NT2/D1 (cell line): ENCODE measurements around the gene MYO1D.
A peak's percentile ranks its signal among the peaks of the same experiment; 100 is the strongest.

Experiments used
- DNase-seq: peaks from one replicate; pipeline ENCODE4 v3.0.0-alpha.2; 2011; ENCODE audit warnings: low read depth, low spot score
- H3K27me3 ChIP-seq: 2 replicates; pipeline ENCODE4 v1.6.0; 2011; ENCODE audit warnings: mild to moderate bottlenecking; ENCODE audit not compliant: insufficient read length, insufficient read depth
- H3K36me3 ChIP-seq: 2 replicates; pipeline ENCODE4 v1.6.1; 2011; ENCODE audit warnings: mild to moderate bottlenecking, low read length, mixed read lengths; ENCODE audit not compliant: insufficient read depth, insufficient read length
- H3K4me1 ChIP-seq: 2 replicates; pipeline ENCODE4 v1.5.1; 2011; ENCODE audit not compliant: insufficient read depth, insufficient read length
- H3K4me3 ChIP-seq: 2 replicates; pipeline ENCODE4 v1.5.1; 2011; ENCODE audit warnings: low read depth; ENCODE audit not compliant: insufficient read length
- H3K9ac ChIP-seq: 2 replicates; pipeline ENCODE4 v1.6.0; 2011; ENCODE audit warnings: low read depth; ENCODE audit not compliant: insufficient read length
- H3K9me3 ChIP-seq: 2 replicates; pipeline ENCODE4 v1.5.1; 2011; ENCODE audit warnings: mild to moderate bottlenecking, low read length; ENCODE audit not compliant: insufficient read depth
- SUZ12 ChIP-seq: IDR thresholded peaks from 2 replicates; pipeline ENCODE4 v1.6.1; 2011; ENCODE audit not compliant: insufficient read length, insufficient read depth; ENCODE audit errors: extremely low read depth
- YY1 ChIP-seq: IDR thresholded peaks from 2 replicates; pipeline ENCODE4 v1.6.1; 2011; ENCODE audit not compliant: insufficient read length, insufficient read depth
- ZNF274 ChIP-seq: IDR thresholded peaks from 2 replicates; pipeline ENCODE4 v1.6.1; 2011; ENCODE audit warnings: mild to moderate bottlenecking, low read depth, low read length

Gene MYO1D

GRCh38 chr17:32622540-32622939 lies 254.4 kb downstream of the MYO1D start:
- Histone ChIP-seq H3K36me3 (no peaks in the 10 kb centered on the region), H3K9ac (no peak overlapping the region), H3K27me3 (no peaks in the 10 kb centered on the region), H3K4me1 (peaks cover 3% of the 10 kb centered on the region), H3K9me3 (no peaks in the 10 kb centered on the region), H3K4me3 (no peak overlapping the region)
- TF ChIP-seq SUZ12 = no peak
- TF ChIP-seq ZNF274 = no peak
- TF ChIP-seq YY1 = no peak
- no peak for DNase-seq

GRCh38 chr17:32621612-32622312 lies 255.2 kb downstream of the MYO1D start:
- no peaks in the 10 kb centered on the region for H3K9me3 ChIP-seq
- H3K9ac ChIP-seq = no peak overlapping the region
- H3K4me1 ChIP-seq = peaks cover 3% of the 10 kb centered on the region
- H3K4me3 ChIP-seq = no peak overlapping the region
- peak; percentile 40 for DNase-seq
- H3K36me3 ChIP-seq = no peaks in the 10 kb centered on the region
- no peak for TF ChIP-seq SUZ12
- TF ChIP-seq YY1 = no peak
- no peak for TF ChIP-seq ZNF274
- no peaks in the 10 kb centered on the region for H3K27me3 ChIP-seq

GRCh38 chr17:32615326-32615725 lies 261.6 kb downstream of the MYO1D start:
- DNase-seq = no peak
- no peak overlapping the region for H3K9ac ChIP-seq
- H3K36me3 ChIP-seq = no peaks in the 10 kb centered on the region
- H3K4me1 ChIP-seq = no peaks in the 10 kb centered on the region
- no peak overlapping the region for H3K4me3 ChIP-seq
- no peaks in the 10 kb centered on the region for H3K27me3 ChIP-seq
- no peak for TF ChIP-seq YY1
- TF ChIP-seq ZNF274 = no peak
- no peak for TF ChIP-seq SUZ12
- no peaks in the 10 kb centered on the region for H3K9me3 ChIP-seq

GRCh38 chr17:32610943-32611342 lies 266.0 kb downstream of the MYO1D start:
- no peaks in the 10 kb centered on the region for H3K36me3 ChIP-seq
- TF ChIP-seq ZNF274 (no peak), SUZ12 (no peak), YY1 (no peak)
- no peak overlapping the region for H3K4me3 ChIP-seq
- no peak for DNase-seq
- H3K27me3 ChIP-seq = no peaks in the 10 kb centered on the region
- H3K9ac ChIP-seq = no peak overlapping the region
- H3K4me1 ChIP-seq = no peaks in the 10 kb centered on the region
- no peaks in the 10 kb centered on the region for H3K9me3 ChIP-seq

- Histone ChIP-seq H3K36me3 (no peaks in the 10 kb centered on the region), H3K9me3 (no peaks in the 10 kb centered on the region), H3K4me1 (no peaks in the 10 kb centered on the region), H3K9ac (no peak overlapping the region), H3K4me3 (no peak overlapping the region), H3K27me3 (no peaks in the 10 kb centered on the region)
- peak; percentile 15 for DNase-seq
- no peak for TF ChIP-seq ZNF274
- TF ChIP-seq YY1 = no peak
- no peak for TF ChIP-seq SUZ12
Measured at GRCh38 chr17:32609884-32610650, 266.9 kb downstream of the MYO1D start.

- H3K27me3 ChIP-seq = no peaks in the 10 kb centered on the region
- H3K4me3 ChIP-seq = no peak overlapping the region
- H3K36me3 ChIP-seq = no peaks in the 10 kb centered on the region
- H3K4me1 ChIP-seq = no peaks in the 10 kb centered on the region
- no peaks in the 10 kb centered on the region for H3K9me3 ChIP-seq
- no peak overlapping the region for H3K9ac ChIP-seq
- DNase-seq = no peak
- TF ChIP-seq SUZ12 = no peak
- TF ChIP-seq YY1 = no peak
- TF ChIP-seq ZNF274 = no peak
Measured at GRCh38 chr17:32609085-32609484, 267.8 kb downstream of the MYO1D start.

- Histone ChIP-seq H3K9ac (no peak overlapping the region), H3K4me1 (no peaks in the 10 kb centered on the region), H3K27me3 (no peaks in the 10 kb centered on the region), H3K36me3 (no peaks in the 10 kb centered on the region), H3K9me3 (no peaks in the 10 kb centered on the region), H3K4me3 (no peak overlapping the region)
- TF ChIP-seq YY1 (no peak), ZNF274 (no peak), SUZ12 (no peak)
- DNase-seq = no peak
Measured at GRCh38 chr17:32608267-32608666, 268.7 kb downstream of the MYO1D start.

- H3K36me3 ChIP-seq = no peaks in the 10 kb centered on the region
- no peaks in the 10 kb centered on the region for H3K4me1 ChIP-seq
- no peak overlapping the region for H3K9ac ChIP-seq
- H3K9me3 ChIP-seq = peaks cover 8% of the 10 kb centered on the region; the same call in 1 of the 2 replicates
- H3K4me3 ChIP-seq = no peak overlapping the region
- no peaks in the 10 kb centered on the region for H3K27me3 ChIP-seq
- no peak for TF ChIP-seq SUZ12
- TF ChIP-seq ZNF274 = no peak
- TF ChIP-seq YY1 = no peak
- no peak for DNase-seq
Measured at GRCh38 chr17:32604966-32605365, 272.0 kb downstream of the MYO1D start.
